ENCODE measurements around the gene MMP23B. TPM values are rescaled to one million over a fixed set of nuclear protein-coding genes. Genes with fewer than 3 reads are reported as not detected.
A peak's percentile ranks its signal among the peaks of the same experiment; 100 is the strongest.

MMP23B gene
- total and polyA plus RNA-seq, 5 donors from 2014 or later, result 0.18 to 4.1 (median 0.21) TPM; not detected in 2

DNA sequence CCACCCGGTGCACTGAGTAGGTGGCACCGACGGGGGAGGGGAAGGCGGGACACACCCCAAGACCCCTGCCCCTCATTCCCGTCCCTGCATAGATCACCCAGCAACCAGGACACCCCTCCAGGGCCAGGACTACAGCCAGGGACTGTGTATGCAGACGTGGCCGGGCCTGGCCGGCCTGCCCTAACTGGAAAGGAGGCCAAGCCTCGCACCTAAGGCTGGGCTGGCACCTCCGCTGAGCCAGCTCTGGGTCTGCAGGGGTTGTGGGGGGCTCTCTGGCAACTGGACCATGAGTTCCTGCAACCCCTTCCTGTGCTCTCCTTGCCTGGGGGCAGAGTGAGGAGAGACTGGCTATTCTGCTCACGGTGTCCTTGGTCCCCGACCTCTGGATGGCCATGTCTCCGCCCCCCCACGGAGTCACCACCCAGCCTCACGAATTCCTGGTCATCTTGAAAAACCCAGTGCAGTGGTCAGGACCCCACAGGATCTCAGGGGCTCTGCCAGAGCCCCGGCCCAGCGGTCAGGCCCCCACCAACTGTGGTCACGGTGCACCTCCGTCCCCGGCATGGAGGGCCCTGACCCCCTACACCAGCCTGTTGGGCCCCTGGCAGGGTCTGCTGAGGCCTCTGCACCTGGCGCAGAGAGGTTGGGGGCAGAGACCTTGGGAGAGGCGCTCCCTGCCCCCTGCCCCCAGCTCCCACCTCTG lies 31.0 kb upstream of the MMP23B start:
- Mint-ChIP-seq H3K36me3 (no peaks in the 10 kb centered on the region), H3K4me3 (peak overlapping the region in 2 of 4 donors; percentile 39 to 61), H3K27ac (no peak overlapping the region), H3K9me3 (peaks cover 0 to 2% (median 0%) of the 10 kb centered on the region in 7 donors), H3K27me3 (peaks cover 8% of the 10 kb centered on the region), H3K4me1 (peaks cover 0 to 16% (median 0%) of the 10 kb centered on the region in 4 donors)
- H3K27ac ChIP-seq (ENCODE audit: insufficient read depth, low read length, poor library complexity, severe bottlenecking), result no peak overlapping the region
- H3K27me3 ChIP-seq (ENCODE audit: control insufficient read depth, insufficient read depth, low read length), result no peaks in the 10 kb centered on the region
- H3K36me3 ChIP-seq (ENCODE audit: control insufficient read depth, insufficient read depth, low read length), result no peaks in the 10 kb centered on the region
- DNase-seq, result no peak
- no peak overlapping the region for H3K4me3 ChIP-seq (ENCODE audit: low read depth, low read length)
- peaks cover 5% of the 10 kb centered on the region for H3K4me1 ChIP-seq (ENCODE audit: control insufficient read depth, insufficient read depth, low read length, poor library complexity, severe bottlenecking)
- no peak for ATAC-seq (ENCODE audit: low read depth in 2 of 2)
- no peaks in the 10 kb centered on the region for H3K9me3 ChIP-seq (ENCODE audit: control insufficient read depth in 2 of 2, low read length in 2 of 2)

DNA sequence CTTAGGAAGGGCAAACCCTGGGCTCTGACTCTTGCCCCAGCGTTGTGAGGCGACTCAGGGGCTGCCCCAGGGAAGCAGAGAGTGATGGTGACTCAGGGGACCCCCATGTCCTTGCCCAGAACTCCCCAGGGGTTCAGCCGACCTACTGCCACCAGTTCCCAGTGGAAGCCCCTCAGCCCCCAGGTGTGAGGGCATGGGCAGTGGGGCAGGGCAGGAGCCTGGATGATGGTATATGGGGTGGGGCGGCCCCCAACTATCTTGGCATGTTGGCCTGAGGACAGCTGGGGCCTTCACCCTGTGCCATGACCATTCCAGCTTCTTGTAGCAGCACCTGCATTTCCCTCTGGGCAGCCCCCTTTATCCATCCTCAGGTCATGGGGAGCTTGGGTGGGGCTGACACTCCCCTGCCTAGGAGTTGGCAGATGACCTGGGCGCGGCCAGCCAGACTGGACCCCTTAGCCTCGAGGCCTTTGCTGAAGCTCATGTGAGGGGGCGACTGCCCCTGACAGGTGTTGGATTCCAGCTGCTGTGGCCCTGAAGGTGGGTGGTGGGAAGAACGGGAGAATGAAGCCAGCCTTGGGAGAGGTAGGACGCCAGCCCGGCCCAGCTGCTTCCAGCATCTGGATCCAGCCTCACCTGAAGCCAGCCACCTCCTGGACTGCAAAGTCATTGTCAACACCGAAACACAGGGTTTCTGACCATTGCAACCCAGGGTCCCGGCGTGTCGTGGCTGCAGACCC lies 30.2 kb upstream of the MMP23B start:
- peak overlapping the region in 1 of 3 donors; percentile 63 for H3K27ac Mint-ChIP-seq
- Histone ChIP-seq H3K4me1 (ENCODE audit: control insufficient read depth, insufficient read depth, low read length, poor library complexity, severe bottlenecking) (peaks cover 10% of the 10 kb centered on the region), H3K27ac (ENCODE audit: insufficient read depth, low read length, poor library complexity, severe bottlenecking) (no peak overlapping the region), H3K36me3 (ENCODE audit: control insufficient read depth, insufficient read depth, low read length) (no peaks in the 10 kb centered on the region), H3K9me3 (ENCODE audit: control insufficient read depth in 2 of 2, low read length in 2 of 2) (no peaks in the 10 kb centered on the region), H3K4me3 (ENCODE audit: low read depth, low read length) (no peak overlapping the region), H3K27me3 (ENCODE audit: control insufficient read depth, insufficient read depth, low read length) (no peaks in the 10 kb centered on the region)
- DNase-seq, result no peak
- no peak for ATAC-seq (ENCODE audit: low read depth in 2 of 2)
- H3K9me3 Mint-ChIP-seq, result peaks cover 0 to 2% (median 0%) of the 10 kb centered on the region in 7 donors
- no peaks in the 10 kb centered on the region for H3K36me3 Mint-ChIP-seq
- H3K27me3 Mint-ChIP-seq, result peaks cover 8% of the 10 kb centered on the region
- H3K4me3 Mint-ChIP-seq, result peak overlapping the region in 1 of 4 donors; percentile 68
- H3K4me1 Mint-ChIP-seq, result peaks cover 0 to 18% (median 1%) of the 10 kb centered on the region in 4 donors

DNA sequence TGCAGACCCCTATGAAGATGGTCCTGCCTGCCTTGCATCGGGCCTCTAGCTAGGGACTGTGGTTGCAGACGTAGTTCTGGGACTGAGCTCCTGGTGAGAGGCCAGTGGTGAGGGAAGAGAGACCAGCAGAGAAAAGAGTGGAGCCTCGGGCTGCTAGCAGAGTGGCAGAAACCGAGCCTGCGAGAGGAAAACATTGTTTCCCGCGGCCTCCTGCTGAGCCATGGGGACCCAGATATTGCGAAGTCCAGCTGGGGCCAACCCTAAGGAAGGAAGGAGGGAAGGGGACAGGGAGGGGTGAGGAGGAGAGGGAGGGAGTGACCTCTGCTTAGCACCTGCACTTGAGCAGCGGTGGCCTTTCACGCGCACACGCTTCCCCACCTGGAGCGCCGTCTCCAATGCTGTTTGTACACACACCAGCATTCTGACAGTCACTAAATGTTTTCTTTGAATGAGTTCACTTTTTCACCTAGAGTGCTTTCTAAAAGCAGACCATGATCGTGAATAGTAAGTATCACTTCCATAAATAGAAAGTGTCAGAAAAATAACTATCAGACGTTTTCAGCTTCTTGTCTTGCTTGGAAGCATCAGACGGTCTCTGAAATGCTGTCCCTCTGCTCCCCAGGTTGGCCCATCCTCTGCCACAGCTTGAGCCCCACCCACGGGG lies 29.5 kb upstream of the MMP23B start:
- no peaks in the 10 kb centered on the region for H3K36me3 ChIP-seq (ENCODE audit: control insufficient read depth, insufficient read depth, low read length)
- DNase-seq (no peak), ATAC-seq (ENCODE audit: low read depth in 2 of 2) (no peak)
- no peaks in the 10 kb centered on the region for H3K9me3 ChIP-seq (ENCODE audit: control insufficient read depth in 2 of 2, low read length in 2 of 2)
- H3K27me3 ChIP-seq (ENCODE audit: control insufficient read depth, insufficient read depth, low read length), result no peaks in the 10 kb centered on the region
- H3K4me3 Mint-ChIP-seq, result peak overlapping the region in 2 of 4 donors; percentile 29 to 68
- H3K4me1 Mint-ChIP-seq, result peaks cover 4 to 25% (median 7%) of the 10 kb centered on the region in 4 donors
- H3K27ac ChIP-seq (ENCODE audit: insufficient read depth, low read length, poor library complexity, severe bottlenecking), result no peak overlapping the region
- peaks cover 8% of the 10 kb centered on the region for H3K27me3 Mint-ChIP-seq
- peaks cover 0 to 2% (median 0%) of the 10 kb centered on the region in 7 donors for H3K9me3 Mint-ChIP-seq
- no peak overlapping the region for H3K4me3 ChIP-seq (ENCODE audit: low read depth, low read length)
- H3K27ac Mint-ChIP-seq, result peak overlapping the region in 1 of 3 donors; percentile 63
- H3K4me1 ChIP-seq (ENCODE audit: control insufficient read depth, insufficient read depth, low read length, poor library complexity, severe bottlenecking), result peaks cover 15% of the 10 kb centered on the region
- H3K36me3 Mint-ChIP-seq, result no peaks in the 10 kb centered on the region

DNA sequence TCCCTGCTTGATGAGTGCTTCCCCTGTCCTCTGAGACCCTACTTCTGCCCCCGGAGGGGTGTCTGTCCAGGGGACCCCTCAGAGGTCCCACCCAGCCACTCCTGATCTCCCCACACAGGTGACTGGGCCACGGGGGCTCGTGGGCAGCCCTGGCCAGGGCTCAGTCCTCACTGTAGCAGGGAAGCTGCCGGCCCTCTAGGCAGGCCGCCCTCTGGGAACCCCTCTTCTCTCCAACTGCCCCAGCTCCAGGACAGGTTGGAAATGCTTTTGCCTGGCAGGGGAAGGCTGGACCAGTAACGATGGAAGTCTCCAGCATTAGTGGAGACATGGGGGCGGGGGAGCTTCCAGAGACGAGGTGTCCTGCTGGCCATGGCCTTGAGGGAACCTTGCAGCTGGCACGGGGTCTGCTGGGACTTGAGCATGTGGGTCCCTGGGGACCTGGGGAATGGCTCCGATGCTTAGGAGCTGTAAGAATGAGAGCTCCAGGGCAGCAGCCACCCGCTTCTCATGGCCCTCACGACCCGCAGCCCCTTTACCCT lies 28.9 kb upstream of the MMP23B start:
- no peak overlapping the region for H3K27ac ChIP-seq (ENCODE audit: insufficient read depth, low read length, poor library complexity, severe bottlenecking)
- no peaks in the 10 kb centered on the region for H3K36me3 Mint-ChIP-seq
- H3K4me3 ChIP-seq (ENCODE audit: low read depth, low read length), result no peak overlapping the region
- peaks cover 4 to 25% (median 10%) of the 10 kb centered on the region in 4 donors for H3K4me1 Mint-ChIP-seq
- peak overlapping the region in 2 of 4 donors; percentile 29 to 68 for H3K4me3 Mint-ChIP-seq
- DNase-seq (no peak), ATAC-seq (ENCODE audit: low read depth in 2 of 2) (no peak)
- H3K4me1 ChIP-seq (ENCODE audit: control insufficient read depth, insufficient read depth, low read length, poor library complexity, severe bottlenecking), result peaks cover 15% of the 10 kb centered on the region
- H3K27ac Mint-ChIP-seq, result peak overlapping the region in 1 of 3 donors; percentile 9
- H3K27me3 Mint-ChIP-seq, result peaks cover 4% of the 10 kb centered on the region
- H3K36me3 ChIP-seq (ENCODE audit: control insufficient read depth, insufficient read depth, low read length), result no peaks in the 10 kb centered on the region
- H3K9me3 ChIP-seq (ENCODE audit: control insufficient read depth in 2 of 2, low read length in 2 of 2), result no peaks in the 10 kb centered on the region
- H3K27me3 ChIP-seq (ENCODE audit: control insufficient read depth, insufficient read depth, low read length), result no peaks in the 10 kb centered on the region
- peaks cover 0 to 2% (median 0%) of the 10 kb centered on the region in 7 donors for H3K9me3 Mint-ChIP-seq

DNA sequence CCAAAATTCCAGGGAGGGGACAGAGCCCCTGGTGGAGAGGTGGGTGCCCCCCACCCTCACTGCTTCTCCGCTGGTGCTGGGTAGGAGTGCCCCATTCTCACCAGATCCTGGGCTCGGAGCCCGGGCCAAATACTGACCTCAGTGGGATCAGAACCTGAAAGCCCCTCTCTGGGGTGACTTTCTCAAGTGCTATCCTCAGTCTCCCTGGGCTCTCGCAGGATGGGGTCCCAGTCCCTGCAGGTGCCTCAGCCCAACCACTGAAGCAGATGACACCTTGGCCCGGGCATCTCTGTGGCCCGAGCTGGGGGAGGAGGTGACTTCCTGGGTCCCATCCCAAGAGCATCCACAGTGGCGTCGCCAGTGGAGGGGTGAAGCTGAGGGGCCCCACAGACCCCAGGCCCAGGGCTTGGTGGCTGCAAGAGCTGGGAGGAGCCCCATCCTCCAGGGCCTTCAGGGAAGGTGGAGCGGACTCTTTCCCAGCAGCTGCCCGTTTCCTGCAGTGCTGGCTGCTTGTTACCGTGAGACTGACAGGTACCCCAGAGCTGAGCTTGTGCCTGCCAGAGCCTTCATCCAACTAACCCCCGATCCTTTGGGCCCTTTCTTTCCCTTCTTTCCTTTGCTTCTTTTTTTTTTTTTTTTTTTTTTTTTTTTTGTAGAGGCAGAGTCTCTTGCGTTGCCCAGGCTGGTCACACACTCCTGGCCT lies 28.2 kb upstream of the MMP23B start:
- Mint-ChIP-seq H3K4me3 (peak overlapping the region in 2 of 4 donors; percentile 60 to 61), H3K4me1 (peaks cover 4 to 22% (median 10%) of the 10 kb centered on the region in 4 donors)
- no peak for DNase-seq

DNA sequence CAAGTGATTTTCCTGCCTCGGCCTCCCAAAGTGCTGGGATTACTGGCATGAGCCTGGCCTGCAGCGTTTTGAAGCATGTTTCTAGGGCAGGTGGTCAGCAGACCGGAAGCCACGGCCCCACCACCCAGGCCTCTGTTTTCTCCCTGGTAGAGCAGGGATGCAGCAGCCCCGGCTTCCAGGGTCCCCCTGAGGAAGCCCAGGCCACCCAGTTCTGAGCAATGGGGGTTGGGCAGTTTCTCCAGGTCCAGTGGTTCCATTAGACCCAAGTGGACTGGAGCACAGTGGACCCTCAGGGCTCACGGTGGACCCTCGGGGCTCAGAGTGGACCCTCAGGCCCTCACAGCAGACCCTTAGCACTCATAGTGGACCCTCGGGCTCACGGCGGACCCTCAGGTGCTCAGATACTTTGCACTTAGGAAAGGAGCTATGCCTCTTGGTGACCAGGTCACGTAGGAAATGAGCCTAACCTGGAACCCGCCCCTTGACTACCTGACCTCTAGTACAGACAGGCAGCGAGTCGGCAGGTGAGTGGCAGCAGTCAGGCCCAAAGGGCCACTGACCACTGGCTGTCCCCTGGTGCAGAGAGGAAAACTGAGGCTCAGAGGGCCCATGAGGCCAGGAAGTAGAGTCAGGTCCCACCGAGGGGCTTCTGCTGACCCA lies 27.5 kb upstream of the MMP23B start:
- Mint-ChIP-seq H3K27me3 (no peaks in the 10 kb centered on the region), H3K4me3 (peak overlapping the region in 2 of 4 donors; percentile 60 to 61), H3K36me3 (no peaks in the 10 kb centered on the region), H3K4me1 (peaks cover 4 to 21% (median 10%) of the 10 kb centered on the region in 4 donors), H3K9me3 (peaks cover 0 to 2% (median 0%) of the 10 kb centered on the region in 7 donors), H3K27ac (peak overlapping the region in 2 of 3 donors; percentile 66 to 78)
- ATAC-seq (ENCODE audit: low read depth in 2 of 2), result no peak
- Histone ChIP-seq H3K27me3 (ENCODE audit: control insufficient read depth, insufficient read depth, low read length) (no peaks in the 10 kb centered on the region), H3K9me3 (ENCODE audit: control insufficient read depth in 2 of 2, low read length in 2 of 2) (no peaks in the 10 kb centered on the region), H3K36me3 (ENCODE audit: control insufficient read depth, insufficient read depth, low read length) (no peaks in the 10 kb centered on the region), H3K4me3 (ENCODE audit: low read depth, low read length) (no peak overlapping the region), H3K4me1 (ENCODE audit: control insufficient read depth, insufficient read depth, low read length, poor library complexity, severe bottlenecking) (peaks cover 15% of the 10 kb centered on the region), H3K27ac (ENCODE audit: insufficient read depth, low read length, poor library complexity, severe bottlenecking) (no peak overlapping the region)
- no peak for DNase-seq

More for the DNA sequence above, 28.2 kb upstream of the MMP23B start:
- Histone ChIP-seq H3K4me3 (ENCODE audit: low read depth, low read length) (no peak overlapping the region), H3K27ac (ENCODE audit: insufficient read depth, low read length, poor library complexity, severe bottlenecking) (no peak overlapping the region), H3K9me3 (ENCODE audit: control insufficient read depth in 2 of 2, low read length in 2 of 2) (no peaks in the 10 kb centered on the region), H3K27me3 (ENCODE audit: control insufficient read depth, insufficient read depth, low read length) (no peaks in the 10 kb centered on the region), H3K36me3 (ENCODE audit: control insufficient read depth, insufficient read depth, low read length) (no peaks in the 10 kb centered on the region), H3K4me1 (ENCODE audit: control insufficient read depth, insufficient read depth, low read length, poor library complexity, severe bottlenecking) (peaks cover 15% of the 10 kb centered on the region)
- Mint-ChIP-seq H3K9me3 (peaks cover 0 to 2% (median 0%) of the 10 kb centered on the region in 7 donors), H3K27me3 (peaks cover 2% of the 10 kb centered on the region), H3K36me3 (no peaks in the 10 kb centered on the region), H3K27ac (peak overlapping the region in 1 of 3 donors; percentile 78)
- no peak for ATAC-seq (ENCODE audit: low read depth in 2 of 2)

Data from CD4-positive, CD25-positive, alpha-beta regulatory T cell (primary cell).